A549 treated with dexamethasone at 1 μM for 4 hours (cell line): Measurements from ENCODE around the gene TELO2. TPM values are rescaled to one million over a fixed set of nuclear protein-coding genes. Genes with fewer than 3 reads are reported as not detected.

Experiments used
- total RNA-seq: library from RNA; stranded (reverse); fragments of 200-300 nt; extraction: Qiagen RNA extraction; gene quantifications from 5 replicates; pipeline ENCODE4 v1.2.3, GENCODE V29; 2022

The TELO2 gene
- 22.4 to 37.9 TPM (median 33.0 TPM) in 5 replicates for total RNA-seq

GRCh38 chr16:1492923-1493745 lies at the start of gene TELO2:
TELO2 (plus strand) TSS chr16:1493360; CDS start chr16:1494282, 922 bp downstream.

DNA sequence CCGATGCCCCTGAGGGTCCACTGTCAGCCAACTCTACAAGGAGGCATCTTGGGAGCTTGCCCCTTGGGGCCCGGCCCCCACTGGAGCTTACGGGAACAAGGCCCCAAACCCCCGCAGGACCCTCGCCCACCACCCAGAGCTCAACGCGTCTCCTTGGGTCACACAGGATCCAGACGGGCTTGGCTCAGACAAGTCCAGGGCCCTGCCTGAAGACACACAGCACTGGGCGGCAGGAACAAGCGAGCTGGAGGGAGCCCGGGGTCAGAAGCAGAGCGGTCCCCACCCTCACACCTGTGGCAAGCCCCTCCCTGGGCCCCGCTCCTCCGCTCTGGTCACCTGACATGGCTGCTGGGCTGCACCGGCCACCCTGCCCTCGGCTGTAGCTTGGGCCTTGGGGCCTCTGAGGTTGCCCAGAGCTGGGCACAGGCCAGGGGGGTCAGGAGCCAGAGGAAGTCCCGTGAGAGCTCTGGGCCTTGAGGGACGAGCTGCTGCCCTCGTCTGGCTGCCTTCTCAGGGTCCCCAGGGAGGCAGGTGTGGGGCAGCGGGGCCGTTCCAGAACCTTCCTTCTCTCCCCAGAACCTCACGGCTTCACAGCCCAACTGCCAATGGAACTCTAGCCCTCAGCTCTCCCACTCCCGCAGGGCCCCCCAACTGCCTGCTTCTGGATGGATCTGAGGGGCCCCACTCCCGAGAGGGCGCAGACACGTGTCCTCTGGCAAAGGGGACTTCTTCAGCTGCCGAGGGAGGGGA lies 49.0 kb upstream of the TELO2 start, which contains the start of gene CCDC154:
Gene CCDC154, minus strand, starts transcription at position 577 of the 750 bp plus-strand sequence. Its CDS starts 234 bp downstream, at position 343.

GRCh38 chr16:1474796-1475551 lies 18.2 kb upstream of the TELO2 start, which contains the start of gene CLCN7:
CLCN7 (minus strand) TSS chr16:1475028; CDS start chr16:1474974, 54 bp downstream.

DNA sequence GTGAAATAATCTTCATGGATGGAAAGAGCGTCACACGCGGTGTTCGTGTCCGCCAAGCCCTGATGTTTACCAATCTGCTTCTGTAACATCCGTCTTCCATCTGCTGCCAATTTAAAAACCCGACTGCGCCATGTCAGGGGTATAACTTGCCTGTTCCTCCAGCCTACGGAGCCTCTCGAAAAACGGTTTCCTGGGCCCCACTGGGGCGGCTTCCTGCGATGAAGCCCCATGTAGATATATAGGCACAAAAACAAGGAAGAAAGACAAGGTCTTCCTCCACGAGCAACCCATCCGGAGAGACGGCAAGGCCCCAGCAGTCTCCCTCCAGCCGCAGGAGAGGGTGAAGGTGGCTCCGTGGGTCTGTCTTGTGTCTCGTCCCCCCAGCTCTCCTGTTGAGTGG lies 4.5 kb upstream of the TELO2 start, which contains the start of gene PTX4:
Gene PTX4, minus strand, starts transcription at position 326 of the 400 bp plus-strand sequence. Its CDS starts 35 bp downstream, at position 291.

GRCh38 chr16:1533443-1533951 lies 40.3 kb downstream of the TELO2 start, which contains the start of gene TMEM204:
TMEM204 (plus strand) TSS chr16:1533666; CDS start chr16:1534276, 610 bp downstream.

Other genes with a start within 250 kb of the TELO2 start
- gene TPSD1, start 237.3 kb upstream of the TELO2 start, total RNA-seq, result not detected in 5 replicates
- gene UBE2I, start 183.7 kb upstream of the TELO2 start, total RNA-seq, result 161 to 189 TPM (median 172 TPM) in 5 replicates
- 0.39 to 1.1 TPM (median 0.97 TPM) in 5 replicates for gene BAIAP3, start 159.7 kb upstream of the TELO2 start, total RNA-seq
- gene TSR3, start 141.5 kb upstream of the TELO2 start, total RNA-seq, result 57.0 to 92.2 TPM (median 86.4 TPM) in 5 replicates
- 22.2 to 36.5 TPM (median 32.1 TPM) in 5 replicates for gene GNPTG, start 141.4 kb upstream of the TELO2 start, total RNA-seq
- gene UNKL, start 78.7 kb upstream of the TELO2 start, total RNA-seq, result 17.3 to 29.2 TPM (median 26.5 TPM) in 5 replicates
- gene UQCC4, start 72.6 kb upstream of the TELO2 start, total RNA-seq, result 33.1 to 35.0 TPM (median 33.9 TPM) in 5 replicates
- gene PERCC1, start 62.3 kb upstream of the TELO2 start, total RNA-seq, result not detected in 5 replicates
- 0.07 to 0.34 TPM (median 0.11 TPM) in 5 replicates for gene CCDC154, start 48.8 kb upstream of the TELO2 start, total RNA-seq
- gene CLCN7, start 18.3 kb upstream of the TELO2 start, total RNA-seq, result 41.1 to 73.1 TPM (median 66.8 TPM) in 5 replicates
- gene PTX4, start 4.4 kb upstream of the TELO2 start, total RNA-seq, result not detected in 5 replicates
- 0.07 to 0.17 TPM (median 0.11 TPM) in 5 replicates for gene TMEM204, start 40.3 kb downstream of the TELO2 start, total RNA-seq
- 7.3 to 11.3 TPM (median 8.7 TPM) in 5 replicates for gene IFT140, start 118.7 kb downstream of the TELO2 start, total RNA-seq
- gene CRAMP1, start 119.0 kb downstream of the TELO2 start, total RNA-seq, result 9.8 to 18.9 TPM (median 15.6 TPM) in 5 replicates
- gene JPT2, start 184.9 kb downstream of the TELO2 start, total RNA-seq, result 173 to 201 TPM (median 193 TPM) in 5 replicates
- 25.5 to 71.3 TPM (median 51.4 TPM) in 5 replicates for gene MAPK8IP3, start 212.8 kb downstream of the TELO2 start, total RNA-seq